NCI-H1694 (cell line): ENCODE measurements around the gene DMBX1.

Experiments used
- DNase-seq: peaks from one replicate; lab custom pipeline; 2025; lab: John Stamatoyannopoulos, UW

The DMBX1 gene

DNA sequence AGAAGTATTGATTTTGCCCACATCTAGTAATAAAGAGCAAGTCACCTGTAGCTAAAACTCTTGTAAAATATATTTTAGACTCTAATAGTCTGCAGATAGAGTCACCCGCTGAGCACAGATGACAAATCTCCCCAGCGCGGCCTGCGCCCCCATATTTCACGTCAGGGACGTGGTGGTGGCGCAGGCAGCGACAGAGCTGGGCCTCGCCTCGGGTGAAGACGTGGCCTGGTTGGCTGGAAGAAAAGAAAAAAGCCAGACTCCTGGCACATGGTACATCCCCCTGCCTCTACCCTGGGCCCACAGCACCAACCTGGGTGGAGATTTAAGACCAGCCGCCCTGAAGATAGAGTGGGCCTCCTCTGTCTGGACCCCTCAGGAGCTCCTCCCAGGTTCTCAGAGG is 6.0 kb upstream of the DMBX1 start:
- DNase-seq: no peak

DNA sequence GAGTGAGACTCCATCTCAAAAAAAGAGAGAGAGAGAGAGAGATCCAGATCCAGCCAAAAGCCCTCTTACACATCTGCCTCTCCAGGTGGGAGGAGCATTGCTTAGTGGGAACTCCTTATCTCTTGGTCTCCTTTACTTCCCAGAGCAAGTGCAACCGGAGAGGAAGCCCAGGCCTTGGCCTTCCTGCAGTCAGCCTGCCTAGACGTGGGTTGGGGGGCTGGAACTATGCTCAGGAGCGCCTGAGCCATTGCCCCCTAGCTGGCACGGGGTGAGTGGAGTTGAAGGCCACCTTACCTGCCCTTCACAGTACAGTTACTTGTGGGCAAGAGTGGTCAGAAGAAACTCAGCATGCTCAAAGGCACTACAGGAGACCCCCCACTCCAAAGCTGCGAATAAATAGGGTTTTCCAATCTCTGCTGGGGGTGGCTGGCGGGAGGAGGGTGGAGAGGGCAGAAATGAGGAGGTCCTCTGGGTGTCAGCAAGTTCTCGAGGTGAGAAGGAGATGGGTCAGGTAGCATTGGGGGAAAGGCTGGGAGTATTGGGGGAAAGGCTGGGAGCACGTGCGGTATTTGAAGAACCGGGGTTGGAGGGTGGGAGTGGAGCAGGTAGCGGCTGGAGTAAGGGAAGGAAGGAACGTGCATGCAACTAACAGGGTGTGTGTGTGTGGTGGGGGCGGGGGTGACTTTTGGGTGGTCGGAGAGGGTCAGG is 4.7 kb upstream of the DMBX1 start:
- DNase-seq: no peak

DNA sequence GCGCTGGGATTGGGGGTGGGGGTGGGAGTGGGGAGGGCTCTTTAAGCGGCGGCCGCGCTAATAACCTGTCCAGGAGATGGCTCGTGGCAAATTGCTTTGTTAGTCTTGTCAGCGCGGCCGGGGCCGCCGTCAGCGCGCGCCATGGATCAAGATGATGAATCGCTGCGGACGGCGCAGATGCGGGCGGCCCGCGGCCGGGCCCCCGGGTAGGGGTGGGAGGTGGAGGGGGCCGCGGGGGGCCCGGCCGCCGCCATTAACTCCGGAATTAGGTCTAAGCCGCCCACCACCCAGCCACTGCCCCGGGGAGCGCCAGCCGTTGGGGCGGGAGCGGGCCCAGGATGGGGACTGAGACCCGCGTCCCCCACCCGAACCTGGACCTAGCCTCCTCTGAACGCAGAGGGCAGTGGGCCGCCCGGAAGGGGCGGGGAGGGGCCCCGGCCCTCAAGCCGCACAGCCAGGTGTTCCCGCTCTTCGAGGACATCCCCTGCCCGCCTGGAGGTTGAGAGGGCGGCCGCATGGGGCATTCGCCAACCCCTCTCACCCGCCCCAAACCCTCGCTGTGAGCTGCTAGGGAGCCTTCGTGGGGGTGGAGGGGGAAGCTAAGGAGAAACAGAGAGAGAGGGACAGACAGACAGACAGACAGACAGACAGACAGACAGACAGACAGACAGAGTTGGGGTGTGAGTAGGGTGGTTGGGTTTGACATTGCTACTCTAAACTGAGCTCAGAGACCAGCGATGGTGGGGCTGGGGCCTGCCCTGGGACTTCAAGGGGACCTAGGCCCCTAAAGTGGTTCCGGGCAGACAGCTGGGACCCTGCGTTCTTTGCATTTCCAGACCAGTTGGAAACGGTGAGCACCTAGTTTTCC is 3.8 kb upstream of the DMBX1 start:
- no peak for DNase-seq

DNA sequence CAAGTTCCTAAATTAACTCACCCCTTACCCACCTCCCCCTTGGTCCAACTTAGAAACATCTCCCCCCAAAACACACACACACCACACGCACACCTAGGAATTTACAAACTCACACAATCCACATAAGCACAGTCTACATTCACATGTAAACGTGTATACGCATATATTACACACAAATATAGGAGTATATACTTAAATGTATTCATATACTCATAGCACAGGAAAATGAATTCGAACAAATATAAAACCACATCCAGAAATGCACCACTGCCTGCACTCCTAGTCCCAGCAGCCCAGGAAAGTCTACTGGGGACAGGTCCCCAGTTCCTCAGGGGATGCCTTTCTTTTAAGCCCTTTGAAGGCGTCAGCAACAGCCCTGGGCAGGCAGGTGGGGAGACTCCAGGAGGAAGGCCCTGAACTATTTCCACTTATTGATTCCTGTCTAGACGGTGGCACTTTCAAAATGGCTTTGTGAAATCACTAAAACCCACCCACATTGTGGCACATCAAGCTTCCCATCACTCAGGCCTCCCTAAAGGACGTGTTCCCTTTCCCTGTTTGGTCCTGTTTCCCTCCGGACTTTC is 3.1 kb upstream of the DMBX1 start:
- DNase-seq: no peak

DNA sequence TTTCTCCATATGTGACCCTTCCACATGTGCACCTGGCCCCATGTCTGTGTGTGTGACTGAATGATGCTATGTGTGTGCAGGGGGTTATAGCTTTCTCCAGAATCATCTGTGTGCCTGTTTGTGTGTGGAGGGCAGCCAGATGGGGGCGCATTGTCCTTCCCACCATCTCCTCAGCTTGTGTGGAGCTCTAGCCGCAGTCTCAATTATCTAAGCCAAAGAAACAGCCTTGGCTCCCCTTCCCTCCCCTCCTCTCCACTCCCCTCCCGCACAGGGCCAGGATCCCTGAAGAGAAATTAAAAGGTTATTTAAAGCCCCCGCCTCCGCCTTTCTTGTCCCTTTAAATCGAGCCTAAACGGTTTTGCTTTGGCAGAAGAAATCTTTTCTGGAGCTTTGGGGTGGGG is 1.8 kb upstream of the DMBX1 start:
- peak; percentile 30 for DNase-seq

DNA sequence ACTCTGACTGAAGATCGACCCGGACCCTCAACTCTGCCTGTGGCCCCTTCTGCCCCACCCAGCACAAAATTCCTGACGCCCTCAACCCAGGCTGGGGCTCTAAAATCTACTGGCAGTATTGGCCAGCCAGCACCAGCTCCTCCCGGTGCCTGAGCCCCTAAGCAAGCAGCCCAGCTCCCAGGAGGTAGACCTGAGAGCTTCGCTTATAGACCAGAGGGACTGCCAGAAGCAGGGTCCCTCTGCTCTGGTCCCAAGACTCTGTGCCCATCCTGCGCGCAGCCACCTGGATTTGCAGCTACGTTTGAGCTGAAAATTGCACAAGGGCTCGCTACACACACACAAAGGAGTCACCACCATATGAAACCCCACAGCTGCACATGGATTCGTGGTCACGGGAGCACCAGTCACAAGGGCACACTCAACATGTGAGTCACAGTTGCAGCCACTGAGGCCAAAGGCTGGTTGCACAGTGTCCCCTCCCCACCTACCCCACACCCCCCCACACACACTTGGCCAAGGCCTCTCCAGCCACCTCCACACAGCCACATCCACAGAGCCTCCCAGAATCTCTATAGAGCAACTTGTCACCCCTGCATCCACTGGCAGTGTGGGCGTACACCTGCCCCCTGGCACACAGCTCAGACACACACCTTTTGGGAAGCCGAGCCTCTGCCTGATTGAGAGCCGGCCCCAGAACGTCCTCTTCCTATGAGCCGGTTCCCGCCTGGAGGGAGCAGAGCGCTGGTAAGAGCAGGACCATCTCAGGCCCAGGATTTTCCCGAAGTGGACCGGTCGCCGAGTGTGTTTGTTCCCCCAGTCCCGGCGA is 1.1 kb upstream of the DMBX1 start:
- no peak for DNase-seq

DNA sequence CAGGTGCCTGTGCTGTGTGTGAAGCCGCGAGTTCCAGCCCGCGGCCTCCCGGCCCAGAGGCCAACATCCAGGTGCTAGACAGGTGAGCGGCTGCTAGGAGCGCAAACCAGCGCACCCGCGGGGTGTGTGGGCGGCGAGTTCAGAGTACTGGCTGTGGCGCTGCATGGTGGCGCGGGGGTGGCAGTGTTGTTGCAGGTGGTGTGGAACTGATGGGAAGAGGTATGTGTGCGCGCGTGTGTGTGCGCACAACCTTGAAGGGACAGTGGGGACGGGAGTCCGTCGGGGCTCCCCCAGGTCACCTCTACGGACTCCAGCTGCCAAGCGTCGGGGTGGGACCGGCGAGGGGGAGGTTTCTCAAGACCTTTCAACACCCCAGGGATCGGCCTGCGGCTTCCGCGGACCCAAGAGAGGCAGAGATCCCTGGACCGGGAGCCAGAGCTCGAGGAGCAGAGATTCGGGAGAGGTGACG is 433 bp upstream of the DMBX1 start:
- DNase-seq: no peak

DNA sequence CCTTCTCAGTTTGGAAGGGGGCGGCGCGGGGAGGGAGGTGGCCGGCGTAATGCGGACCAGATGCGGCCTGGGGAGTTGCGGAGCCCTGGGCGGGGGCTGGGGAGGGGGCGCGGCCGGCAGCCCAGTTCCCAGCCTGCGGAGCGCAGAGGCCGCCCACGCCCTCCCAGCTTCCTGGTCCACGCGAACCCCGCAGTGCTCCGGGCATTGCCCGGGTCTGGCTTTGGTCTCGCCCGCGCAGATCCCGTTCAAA is 695 bp downstream of the DMBX1 start:
- no peak for DNase-seq

DNA sequence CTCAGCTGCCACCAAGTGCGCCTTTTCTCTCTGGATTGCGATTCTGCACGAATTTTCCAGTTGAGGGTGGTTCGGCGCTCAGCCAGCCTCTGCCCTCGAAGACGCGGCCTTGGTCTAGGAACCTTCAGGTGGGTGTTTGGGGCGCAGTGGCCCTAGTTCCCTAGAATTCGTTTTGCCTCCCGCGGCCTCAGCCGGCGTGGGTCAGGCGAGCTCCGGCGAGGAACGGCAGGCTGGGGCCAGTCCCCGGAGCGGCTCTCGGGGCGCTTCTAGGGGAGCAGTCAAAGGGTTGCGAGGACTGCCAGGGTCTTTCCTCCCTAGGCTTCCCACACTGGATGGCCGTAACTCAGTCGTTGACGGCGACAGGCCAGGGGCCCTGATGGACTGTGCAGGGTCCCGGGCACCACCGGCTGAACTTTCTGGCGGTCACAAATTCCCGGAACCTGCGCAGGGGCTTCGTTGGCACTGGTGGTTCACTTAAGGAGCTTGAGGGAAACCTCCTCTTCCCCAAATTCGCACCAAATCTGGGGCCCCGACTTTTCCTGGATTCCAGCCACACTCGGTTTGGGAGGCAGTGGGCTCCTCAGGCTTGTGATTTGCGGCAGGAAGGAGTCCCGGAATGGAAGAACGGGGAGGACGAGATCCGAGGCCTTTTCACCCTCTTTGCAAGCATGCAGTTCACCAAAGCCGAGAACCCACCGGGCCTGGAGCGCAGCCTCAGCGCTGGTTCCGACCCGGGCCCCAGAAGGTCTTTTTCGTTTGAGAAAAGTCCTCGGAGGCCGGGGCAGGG is 1.2 kb downstream of the DMBX1 start:
- DNase-seq: no peak

DNA sequence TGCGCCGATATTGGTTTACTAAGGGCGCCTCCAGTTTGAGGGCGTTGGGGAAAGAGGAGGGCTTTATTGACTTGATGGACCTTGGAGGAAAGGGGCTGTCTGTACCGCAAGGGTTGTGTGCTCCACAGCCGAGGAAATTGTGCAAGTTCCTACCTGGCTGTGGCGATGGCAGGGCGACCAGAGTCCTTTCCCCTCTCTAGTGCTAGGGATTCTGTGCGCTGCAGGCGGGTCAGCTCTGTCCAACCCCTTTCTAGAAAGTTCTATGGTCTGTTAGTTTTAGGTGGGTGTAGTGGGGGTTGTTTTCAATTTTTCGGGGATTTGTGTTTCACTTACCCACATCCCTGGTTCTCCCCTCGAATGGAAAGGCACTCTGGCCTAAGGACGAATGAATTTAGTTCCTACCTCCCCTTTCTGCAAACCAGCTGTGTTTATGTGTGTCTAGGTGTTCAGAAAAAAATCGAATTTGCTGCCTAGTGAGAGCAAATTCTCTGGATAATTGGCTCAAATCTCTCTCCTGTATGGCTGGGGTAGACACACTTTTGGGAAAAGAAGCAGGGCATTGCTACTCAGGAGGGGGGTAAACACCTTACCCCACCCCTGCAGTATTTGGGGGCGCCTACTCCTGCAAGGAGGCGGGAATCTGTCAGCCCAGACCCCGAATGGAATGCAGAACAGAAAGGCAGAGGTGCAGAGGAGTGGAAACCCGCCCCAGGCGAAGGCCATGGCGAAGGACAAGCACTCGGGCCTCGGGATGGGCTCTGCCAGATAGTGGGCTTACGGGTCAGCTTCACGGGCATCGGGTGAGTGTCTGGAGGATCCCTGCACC is 2.0 kb downstream of the DMBX1 start:
- DNase-seq: no peak

DNA sequence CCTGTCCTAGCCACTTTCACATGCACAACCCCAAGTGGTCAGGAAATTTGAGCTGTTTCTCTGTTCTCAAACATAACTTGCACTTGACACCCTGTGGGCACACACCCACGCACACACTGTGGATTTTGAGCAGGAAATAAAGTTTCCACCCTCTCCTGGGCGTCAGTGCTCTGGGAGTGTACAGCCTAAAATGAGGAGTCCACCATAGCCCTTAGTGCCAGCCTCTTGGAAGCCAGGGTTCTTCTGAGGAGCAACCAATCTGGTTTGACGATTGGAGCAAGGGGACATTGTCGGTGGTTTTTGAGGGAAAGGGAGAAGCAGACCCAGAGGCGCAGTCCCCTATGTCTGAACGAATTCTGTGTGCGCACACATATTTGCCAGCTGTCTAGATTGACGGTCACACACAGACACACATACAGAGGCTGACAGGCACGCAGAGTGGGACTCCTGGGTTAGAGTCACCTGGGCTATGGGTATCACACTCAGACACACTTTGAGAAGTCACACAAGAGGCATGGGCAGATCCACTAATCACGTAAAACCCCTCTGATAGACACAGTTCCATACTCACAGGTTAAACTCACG is 2.7 kb downstream of the DMBX1 start:
- DNase-seq: no peak

DNA sequence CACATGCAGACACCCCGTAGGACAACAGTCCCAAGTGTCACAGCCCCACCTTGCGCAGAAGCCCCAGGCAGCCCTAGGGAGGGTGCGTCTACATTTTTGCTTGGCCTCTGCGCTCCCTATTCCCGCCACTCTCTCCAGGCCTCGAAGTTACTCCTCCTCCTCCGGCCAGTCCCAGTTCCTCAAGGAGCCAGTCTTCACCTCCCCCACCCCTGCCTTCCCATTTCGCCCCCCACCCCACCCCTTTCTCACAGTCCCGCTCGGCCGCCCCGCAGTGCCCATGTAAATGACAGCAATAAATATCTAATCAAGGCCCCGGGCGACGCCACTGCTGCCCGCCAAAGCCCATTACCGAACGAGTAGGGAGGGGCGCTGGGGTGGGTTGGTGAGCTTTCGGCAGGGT is 3.2 kb downstream of the DMBX1 start:
- DNase-seq: no peak

DNA sequence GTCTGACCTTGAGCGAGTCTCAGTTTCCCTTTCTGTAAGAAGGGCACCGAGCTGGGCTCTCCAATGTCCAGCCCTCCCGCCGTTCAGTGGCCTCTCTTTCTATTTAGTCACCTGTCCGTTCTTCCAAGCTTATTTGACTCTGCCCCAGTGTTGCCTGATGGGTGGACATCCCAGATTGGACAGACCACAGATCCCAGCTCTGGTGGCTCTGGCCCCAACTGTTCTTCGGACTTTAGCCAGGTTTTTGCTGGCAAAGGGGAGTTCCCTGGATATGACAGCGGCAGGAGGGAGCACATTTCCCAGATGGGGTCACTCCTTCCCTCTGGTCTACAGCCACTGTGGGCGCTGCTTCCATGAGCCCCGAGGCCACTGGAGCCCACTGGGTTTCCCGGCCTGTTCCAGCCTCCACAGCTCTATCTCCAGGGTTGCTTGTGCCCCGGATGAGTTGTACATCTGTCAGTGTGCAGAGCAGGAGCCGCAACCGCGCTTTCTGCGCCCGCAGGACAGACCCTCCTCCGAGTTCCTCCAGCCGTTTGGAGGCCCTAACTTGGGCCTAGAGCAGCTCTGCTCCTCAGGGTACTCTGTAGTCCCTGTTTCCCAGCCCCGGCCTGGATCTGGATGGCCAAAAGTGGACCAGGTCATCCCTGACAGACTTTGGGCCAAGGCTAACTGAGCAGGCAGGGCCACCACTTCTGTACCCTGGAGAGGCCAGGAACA is 3.8 kb downstream of the DMBX1 start:
- no peak for DNase-seq

DNA sequence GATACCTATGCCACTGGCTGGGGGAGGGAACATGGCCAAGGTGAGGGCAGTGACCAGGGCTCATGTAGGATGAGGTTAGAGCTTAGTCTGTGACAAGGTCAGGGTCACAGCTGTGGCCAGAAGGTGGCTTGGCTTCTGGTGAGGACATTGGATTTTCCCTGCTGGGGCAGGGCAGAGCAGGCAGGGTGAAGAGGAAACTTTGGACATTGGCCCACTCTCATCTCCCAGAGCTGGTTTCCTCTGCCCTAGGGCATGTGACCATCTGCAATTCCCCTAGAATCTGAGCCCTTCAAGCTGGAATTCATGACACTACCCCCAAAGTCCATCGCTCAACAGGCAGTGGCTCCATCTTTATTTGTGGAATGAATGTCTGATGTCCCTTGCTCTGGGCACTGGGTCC is 5.3 kb downstream of the DMBX1 start:
- no peak for DNase-seq

DNA sequence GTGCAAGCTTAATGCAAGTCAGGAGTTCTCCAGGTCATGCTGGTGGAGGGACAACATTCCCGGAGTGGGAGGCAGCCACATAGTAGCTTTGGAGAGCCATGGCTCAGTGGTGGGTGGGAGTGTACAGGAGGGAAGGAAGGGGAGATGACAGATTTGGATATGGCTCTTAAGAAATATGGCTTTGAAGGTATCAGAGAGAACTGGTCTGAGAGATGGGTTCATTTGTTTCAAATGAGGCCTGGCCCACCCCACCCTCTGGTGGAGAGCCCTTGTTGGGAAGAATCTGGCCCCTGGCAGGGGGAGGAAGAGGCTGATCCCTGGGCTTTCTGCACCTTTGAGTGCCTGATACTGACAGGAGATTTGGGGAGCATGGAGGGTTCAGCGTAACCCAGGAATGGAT is 6.1 kb downstream of the DMBX1 start:
- no peak for DNase-seq

DNA sequence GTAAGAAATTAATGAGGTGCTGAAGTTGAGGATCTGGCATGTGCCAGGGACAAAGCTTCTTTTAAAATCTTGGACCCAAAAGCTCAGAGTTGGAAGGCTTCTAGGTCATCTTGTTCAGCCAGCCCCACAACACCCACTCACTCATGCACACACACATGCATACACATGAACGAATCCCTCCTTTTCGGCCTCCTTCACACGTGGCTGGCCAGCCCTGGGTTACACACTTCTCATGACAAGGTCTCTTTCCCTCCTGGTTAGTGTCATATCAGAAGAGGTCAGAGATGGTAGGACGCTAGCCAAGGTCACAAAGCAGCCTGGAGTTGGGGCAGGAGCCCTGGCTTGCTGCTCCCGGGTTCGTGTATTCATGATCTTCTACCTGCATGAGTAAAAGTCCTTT is 6.9 kb downstream of the DMBX1 start:
- no peak for DNase-seq

DNA sequence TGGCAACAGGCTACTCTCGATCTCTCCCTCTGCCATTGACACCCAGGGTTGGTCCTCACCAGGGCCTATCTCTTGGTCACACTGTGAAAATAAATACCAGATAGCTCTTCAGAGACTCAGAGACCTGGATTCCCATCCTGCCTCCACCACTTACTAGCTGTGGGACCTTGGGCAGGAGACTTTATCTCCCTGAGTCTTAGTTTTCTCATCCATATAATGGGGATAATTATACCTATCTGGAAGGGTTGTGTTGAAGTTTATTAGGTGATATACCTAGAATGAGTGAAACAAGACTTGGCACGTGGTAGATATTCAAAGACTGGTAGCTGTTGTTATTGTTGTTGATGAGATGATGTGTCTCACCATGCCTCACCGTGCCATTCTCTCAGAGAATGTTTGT is 7.4 kb downstream of the DMBX1 start:
- no peak for DNase-seq

DNA sequence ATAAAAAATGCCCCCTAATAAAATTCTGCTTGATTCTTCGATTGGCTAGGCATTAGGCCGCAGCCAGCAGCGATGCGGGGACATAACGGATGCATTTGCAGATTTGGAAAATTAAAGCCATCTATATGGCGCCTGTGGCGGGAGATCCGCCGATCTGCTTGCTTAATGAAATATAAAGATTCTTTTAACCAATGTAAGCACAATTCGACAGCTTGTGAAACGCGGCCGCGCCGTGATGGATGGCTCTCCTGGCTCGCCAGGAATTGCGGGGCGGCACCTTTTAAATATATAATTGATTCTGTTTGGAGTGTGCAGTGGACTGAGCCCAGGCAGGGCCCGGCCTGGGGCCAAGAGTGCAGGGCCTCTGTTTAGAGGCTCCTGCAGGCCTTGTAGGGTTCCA is 8.0 kb downstream of the DMBX1 start:
- no peak for DNase-seq

DNA sequence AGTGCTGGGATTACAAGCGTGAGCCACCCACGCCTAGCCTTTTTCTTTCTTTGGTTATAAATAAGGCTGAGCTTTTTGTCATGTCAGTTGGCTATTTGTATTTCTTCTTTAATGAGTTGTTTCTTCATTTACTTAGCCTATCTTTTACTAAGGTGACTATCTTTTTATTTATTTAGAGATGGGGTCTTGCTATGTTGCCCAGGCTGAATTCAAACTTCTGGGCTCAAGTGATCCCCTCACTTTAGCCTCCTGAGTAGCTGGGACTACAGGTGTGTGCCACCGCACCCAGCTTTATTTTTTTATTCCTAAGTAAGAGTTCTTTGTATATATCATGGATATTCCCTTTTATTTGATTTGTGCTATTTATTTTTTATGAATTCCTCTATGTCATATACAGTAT is 11.9 kb downstream of the DMBX1 start:
- no peak for DNase-seq

DNA sequence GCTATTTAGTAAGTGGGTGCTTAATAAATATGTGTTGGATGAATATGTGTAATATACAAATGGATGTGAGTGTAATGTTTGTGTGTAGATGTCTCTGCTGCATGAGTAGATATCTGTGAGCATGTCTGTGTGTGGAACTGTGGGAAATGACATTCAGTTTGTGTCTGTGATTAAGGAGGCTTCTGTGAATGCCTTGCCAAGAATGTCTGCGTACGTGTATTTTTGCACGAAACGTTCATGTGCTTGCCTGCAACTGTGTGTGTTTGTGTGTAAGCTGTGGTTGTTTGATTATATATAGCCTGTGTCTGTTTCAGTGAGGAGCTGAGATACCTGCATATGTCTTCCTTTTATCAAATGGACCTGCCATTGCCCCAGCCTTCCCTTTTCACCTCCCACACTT is 13.8 kb downstream of the DMBX1 start:
- no peak for DNase-seq
